ENCODE measurements around the gene PHF21B. TPM values are rescaled to one million over a fixed set of nuclear protein-coding genes. Genes with fewer than 3 reads are reported as not detected.

Gene PHF21B
- total and polyA plus RNA-seq, 2 experiments from 2014 or later = 20.6 to 149 TPM

DNA sequence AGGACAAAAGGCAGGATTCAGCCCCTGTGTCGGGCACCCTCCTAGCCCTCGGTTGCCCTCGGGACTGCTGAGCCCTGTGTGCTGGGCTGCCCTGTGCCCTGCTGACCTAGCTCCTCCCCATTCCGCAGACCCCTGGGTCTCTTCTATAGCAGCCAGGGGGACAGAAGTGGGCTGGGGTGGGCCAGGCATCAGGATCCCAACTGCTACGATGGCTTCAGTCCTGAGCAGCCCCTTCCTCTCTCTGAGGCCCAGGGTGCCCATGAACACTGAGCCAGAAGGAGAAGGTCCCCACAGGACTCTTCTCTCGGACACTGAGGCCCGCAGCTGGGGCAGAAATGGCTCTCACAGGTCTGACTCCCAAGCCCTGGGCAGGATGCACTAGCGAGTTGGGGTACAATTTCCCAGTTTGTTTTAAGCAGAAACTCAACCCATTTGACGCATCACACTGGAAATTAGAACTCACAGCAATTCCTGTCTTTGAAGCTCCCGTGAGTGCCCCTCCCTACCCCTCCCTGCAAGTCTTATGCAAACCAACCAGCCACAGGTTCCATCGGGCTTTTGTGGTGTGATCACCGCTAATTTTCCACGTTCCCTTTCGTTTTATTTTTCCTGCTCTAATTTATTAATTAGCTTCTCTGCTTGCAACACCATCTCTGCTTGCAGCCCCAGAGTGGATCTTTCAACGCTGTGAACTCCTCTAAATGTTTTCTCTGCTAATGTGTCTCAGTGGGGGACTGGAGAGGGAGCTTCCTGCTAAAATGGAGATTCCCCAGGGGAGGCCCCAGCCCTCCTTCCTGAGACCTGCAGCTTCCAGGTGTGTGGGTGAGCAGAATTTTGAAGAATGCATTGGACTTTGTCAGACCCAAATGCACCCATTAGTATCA is 56.7 kb downstream of the PHF21B start:
- H3K27me3 ChIP-seq (ENCODE audit: insufficient read depth) = no peaks in the 10 kb centered on the region
- peak overlapping the region; percentile 9; the same call in 1 of the 2 replicates for H3K27ac Mint-ChIP-seq
- H3K36me3 ChIP-seq (ENCODE audit: insufficient read depth) = peaks cover 8% of the 10 kb centered on the region; the same call in 1 of the 2 replicates
- H3K9me3 Mint-ChIP-seq = peaks cover 30% of the 10 kb centered on the region
- H2AFZ ChIP-seq = no peak overlapping the region
- H3K4me1 ChIP-seq (ENCODE audit: insufficient read depth) = peaks cover 60% of the 10 kb centered on the region
- H3K36me3 Mint-ChIP-seq (ENCODE audit: low read depth) = peaks cover 40% of the 10 kb centered on the region
- H3K4me2 ChIP-seq = peak overlapping the region; percentile 75
- H3F3A ChIP-seq (replicated peaks; ENCODE audit: low read depth) = peaks cover 48% of the 10 kb centered on the region
- peaks cover 69% of the 10 kb centered on the region for H3K4me1 Mint-ChIP-seq
- peaks cover 33% of the 10 kb centered on the region for H3K27me3 Mint-ChIP-seq (ENCODE audit: insufficient read depth, low read depth, poor library complexity)
- H3K4me3 Mint-ChIP-seq = peak overlapping the region; percentile 48
- H3K4me3 ChIP-seq = peak overlapping the region; percentile 47
- peak; percentile 26 for ATAC-seq
- peak; percentile 61 for DNase-seq (ENCODE audit: low spot score)
- peak overlapping the region; percentile 88 for H3K27ac ChIP-seq (ENCODE audit: low read depth)
- H3K79me2 ChIP-seq (replicated peaks; ENCODE audit: insufficient read depth) = peaks cover 23% of the 10 kb centered on the region
- peaks cover 23% of the 10 kb centered on the region for H4K20me1 ChIP-seq (replicated peaks; ENCODE audit: insufficient read depth)
- no peaks in the 10 kb centered on the region for H3K9me2 ChIP-seq (ENCODE audit: insufficient read depth)
- TF ChIP-seq, protein P1, sequence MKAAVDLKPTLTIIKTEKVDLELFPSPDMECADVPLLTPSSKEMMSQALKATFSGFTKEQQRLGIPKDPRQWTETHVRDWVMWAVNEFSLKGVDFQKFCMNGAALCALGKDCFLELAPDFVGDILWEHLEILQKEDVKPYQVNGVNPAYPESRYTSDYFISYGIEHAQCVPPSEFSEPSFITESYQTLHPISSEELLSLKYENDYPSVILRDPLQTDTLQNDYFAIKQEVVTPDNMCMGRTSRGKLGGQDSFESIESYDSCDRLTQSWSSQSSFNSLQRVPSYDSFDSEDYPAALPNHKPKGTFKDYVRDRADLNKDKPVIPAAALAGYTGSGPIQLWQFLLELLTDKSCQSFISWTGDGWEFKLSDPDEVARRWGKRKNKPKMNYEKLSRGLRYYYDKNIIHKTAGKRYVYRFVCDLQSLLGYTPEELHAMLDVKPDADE (IDR thresholded peaks at IDR 0.05) = no peak
- peak; percentile 44; the same call in 1 of the 2 replicates for TF ChIP-seq NANOG (IDR thresholded peaks at IDR 0.05; ENCODE audit: borderline replicate concordance)
- no peak for TF ChIP-seq STAT1 (IDR thresholded peaks at IDR 0.05; ENCODE audit: unreplicated experiment)
- TF ChIP-seq ZNF331 (CRISPR knock-in tag; IDR thresholded peaks at IDR 0.05; ENCODE audit: low read depth) = no peak
- TF ChIP-seq, protein P2, sequence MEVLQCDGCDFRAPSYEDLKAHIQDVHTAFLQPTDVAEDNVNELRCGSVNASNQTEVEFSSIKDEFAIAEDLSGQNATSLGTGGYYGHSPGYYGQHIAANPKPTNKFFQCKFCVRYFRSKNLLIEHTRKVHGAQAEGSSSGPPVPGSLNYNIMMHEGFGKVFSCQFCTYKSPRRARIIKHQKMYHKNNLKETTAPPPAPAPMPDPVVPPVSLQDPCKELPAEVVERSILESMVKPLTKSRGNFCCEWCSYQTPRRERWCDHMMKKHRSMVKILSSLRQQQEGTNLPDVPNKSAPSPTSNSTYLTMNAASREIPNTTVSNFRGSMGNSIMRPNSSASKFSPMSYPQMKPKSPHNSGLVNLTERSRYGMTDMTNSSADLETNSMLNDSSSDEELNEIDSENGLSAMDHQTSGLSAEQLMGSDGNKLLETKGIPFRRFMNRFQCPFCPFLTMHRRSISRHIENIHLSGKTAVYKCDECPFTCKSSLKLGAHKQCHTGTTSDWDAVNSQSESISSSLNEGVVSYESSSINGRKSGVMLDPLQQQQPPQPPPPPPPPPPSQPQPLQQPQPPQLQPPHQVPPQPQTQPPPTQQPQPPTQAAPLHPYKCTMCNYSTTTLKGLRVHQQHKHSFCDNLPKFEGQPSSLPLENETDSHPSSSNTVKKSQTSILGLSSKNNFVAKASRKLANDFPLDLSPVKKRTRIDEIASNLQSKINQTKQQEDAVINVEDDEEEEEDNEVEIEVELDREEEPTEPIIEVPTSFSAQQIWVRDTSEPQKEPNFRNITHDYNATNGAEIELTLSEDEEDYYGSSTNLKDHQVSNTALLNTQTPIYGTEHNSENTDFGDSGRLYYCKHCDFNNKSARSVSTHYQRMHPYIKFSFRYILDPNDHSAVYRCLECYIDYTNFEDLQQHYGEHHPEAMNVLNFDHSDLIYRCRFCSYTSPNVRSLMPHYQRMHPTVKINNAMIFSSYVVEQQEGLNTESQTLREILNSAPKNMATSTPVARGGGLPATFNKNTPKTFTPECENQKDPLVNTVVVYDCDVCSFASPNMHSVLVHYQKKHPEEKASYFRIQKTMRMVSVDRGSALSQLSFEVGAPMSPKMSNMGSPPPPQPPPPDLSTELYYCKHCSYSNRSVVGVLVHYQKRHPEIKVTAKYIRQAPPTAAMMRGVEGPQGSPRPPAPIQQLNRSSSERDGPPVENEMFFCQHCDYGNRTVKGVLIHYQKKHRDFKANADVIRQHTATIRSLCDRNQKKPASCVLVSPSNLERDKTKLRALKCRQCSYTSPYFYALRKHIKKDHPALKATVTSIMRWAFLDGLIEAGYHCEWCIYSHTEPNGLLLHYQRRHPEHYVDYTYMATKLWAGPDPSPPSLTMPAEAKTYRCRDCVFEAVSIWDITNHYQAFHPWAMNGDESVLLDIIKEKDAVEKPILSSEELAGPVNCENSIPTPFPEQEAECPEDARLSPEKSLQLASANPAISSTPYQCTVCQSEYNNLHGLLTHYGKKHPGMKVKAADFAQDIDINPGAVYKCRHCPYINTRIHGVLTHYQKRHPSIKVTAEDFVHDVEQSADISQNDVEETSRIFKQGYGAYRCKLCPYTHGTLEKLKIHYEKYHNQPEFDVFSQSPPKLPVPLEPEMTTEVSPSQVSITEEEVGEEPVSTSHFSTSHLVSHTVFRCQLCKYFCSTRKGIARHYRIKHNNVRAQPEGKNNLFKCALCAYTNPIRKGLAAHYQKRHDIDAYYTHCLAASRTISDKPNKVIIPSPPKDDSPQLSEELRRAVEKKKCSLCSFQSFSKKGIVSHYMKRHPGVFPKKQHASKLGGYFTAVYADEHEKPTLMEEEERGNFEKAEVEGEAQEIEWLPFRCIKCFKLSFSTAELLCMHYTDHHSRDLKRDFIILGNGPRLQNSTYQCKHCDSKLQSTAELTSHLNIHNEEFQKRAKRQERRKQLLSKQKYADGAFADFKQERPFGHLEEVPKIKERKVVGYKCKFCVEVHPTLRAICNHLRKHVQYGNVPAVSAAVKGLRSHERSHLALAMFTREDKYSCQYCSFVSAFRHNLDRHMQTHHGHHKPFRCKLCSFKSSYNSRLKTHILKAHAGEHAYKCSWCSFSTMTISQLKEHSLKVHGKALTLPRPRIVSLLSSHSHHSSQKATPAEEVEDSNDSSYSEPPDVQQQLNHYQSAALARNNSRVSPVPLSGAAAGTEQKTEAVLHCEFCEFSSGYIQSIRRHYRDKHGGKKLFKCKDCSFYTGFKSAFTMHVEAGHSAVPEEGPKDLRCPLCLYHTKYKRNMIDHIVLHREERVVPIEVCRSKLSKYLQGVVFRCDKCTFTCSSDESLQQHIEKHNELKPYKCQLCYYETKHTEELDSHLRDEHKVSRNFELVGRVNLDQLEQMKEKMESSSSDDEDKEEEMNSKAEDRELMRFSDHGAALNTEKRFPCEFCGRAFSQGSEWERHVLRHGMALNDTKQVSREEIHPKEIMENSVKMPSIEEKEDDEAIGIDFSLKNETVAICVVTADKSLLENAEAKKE (CRISPR knock-in tag; IDR thresholded peaks at IDR 0.05) = no peak
- no peak for TF ChIP-seq EZH2phosphoT487 (IDR thresholded peaks at IDR 0.05; ENCODE audit: unreplicated experiment)
- TF ChIP-seq JUNB (IDR thresholded peaks at IDR 0.05; ENCODE audit: unreplicated experiment) = no peak
